ENCODE measurements around the gene CDKAL1. TPM values are rescaled to one million over a fixed set of nuclear protein-coding genes. Genes with fewer than 3 reads are reported as not detected.

CDKAL1 gene
- total and polyA plus RNA-seq, 2 of the 13 experiments (the other 11 are each of a cell fraction or from before 2014, with no cell fraction given), result 9.5 to 27.7 TPM

DNA sequence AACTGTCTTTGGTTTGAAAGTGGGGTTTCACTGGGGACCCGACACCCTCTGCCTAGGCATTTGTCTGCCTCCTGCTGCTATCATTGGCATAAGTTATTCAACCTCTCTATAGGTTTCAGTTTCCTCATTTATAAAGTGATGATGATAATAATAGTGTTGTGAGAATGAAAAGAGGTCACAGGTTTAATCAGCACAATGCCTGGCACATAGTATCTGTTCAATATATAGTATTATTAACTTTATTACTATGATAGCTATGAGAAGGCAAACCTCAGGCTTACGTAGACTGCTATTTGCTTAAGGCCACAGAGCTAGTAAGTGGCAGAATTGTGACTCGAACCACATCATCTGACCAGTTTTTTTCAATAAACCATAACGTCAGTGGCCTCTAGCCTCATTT is 256.8 kb downstream of the CDKAL1 start:
- BruUV-seq (replicated peaks), result no TSS peak

More for the DNA sequence above, 256.8 kb downstream of the CDKAL1 start:
- FAIRE-seq, result no peak
- CTCF ChIA-PET (ENCODE audit: low intra/inter-chr PET ratio, low total read pairs), result no interaction called here
- TF ChIP-seq POLR2A (IDR thresholded peaks at IDR 0.05; ENCODE audit: insufficient read depth in 1 of 2, low read depth in 2 of 2, low read length in 2 of 2) (no peak), GABPB1 (CRISPR knock-in tag; IDR thresholded peaks at IDR 0.05) (no peak), THAP9 (CRISPR knock-in tag; IDR thresholded peaks at IDR 0.05; ENCODE audit: borderline replicate concordance) (no peak), STAT5B (CRISPR knock-in tag; IDR thresholded peaks at IDR 0.05) (no peak), GFI1 (CRISPR knock-in tag; IDR thresholded peaks at IDR 0.05; ENCODE audit: borderline replicate concordance) (no peak), ARID4A (CRISPR knock-in tag; IDR thresholded peaks at IDR 0.05; ENCODE audit: borderline replicate concordance) (no peak), ATF6 (CRISPR knock-in tag; conservative IDR thresholded peaks at IDR 0.05) (no peak), ZIK1 (CRISPR knock-in tag; IDR thresholded peaks at IDR 0.05; ENCODE audit: borderline replicate concordance, low read depth) (no peak), NR3C1 (CRISPR knock-in tag; IDR thresholded peaks at IDR 0.05) (no peak), ZSCAN21 (CRISPR knock-in tag; IDR thresholded peaks at IDR 0.05; ENCODE audit: borderline replicate concordance) (no peak), KDM2A (CRISPR knock-in tag; IDR thresholded peaks at IDR 0.05; ENCODE audit: borderline replicate concordance, low read depth) (no peak), ZNF333 (CRISPR knock-in tag; IDR thresholded peaks at IDR 0.05; ENCODE audit: borderline replicate concordance) (no peak), SRY (CRISPR knock-in tag; IDR thresholded peaks at IDR 0.05) (no peak), ZNF382 (CRISPR knock-in tag; IDR thresholded peaks at IDR 0.05; ENCODE audit: borderline replicate concordance) (no peak)
- TF ChIP-seq, protein P1, sequence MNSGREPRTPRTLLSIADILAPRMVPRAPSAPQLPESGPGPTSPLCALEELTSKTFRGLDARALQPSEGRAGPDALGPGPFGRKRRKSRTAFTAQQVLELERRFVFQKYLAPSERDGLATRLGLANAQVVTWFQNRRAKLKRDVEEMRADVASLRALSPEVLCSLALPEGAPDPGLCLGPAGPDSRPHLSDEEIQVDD (CRISPR knock-in tag; IDR thresholded peaks at IDR 0.05; ENCODE audit: borderline replicate concordance), result no peak
- Histone ChIP-seq H3K4me2 (ENCODE audit: low read depth, low read length) (no peak overlapping the region), H3K27me3 (ENCODE audit: control insufficient read depth in 1 of 2, insufficient read depth in 2 of 2, low read length in 2 of 2) (no peaks in the 10 kb centered on the region), H3K36me3 (replicated peaks in 1 of 2; ENCODE audit: control insufficient read depth in 1 of 2, insufficient read depth in 2 of 2, low read length in 2 of 2) (no peaks in the 10 kb centered on the region; a peak in 1 of 5 replicates), H2AFZ (ENCODE audit: low read length) (no peak overlapping the region), H3K9me3 (ENCODE audit: low read length) (no peaks in the 10 kb centered on the region), H3K4me3 (replicated peaks in 1 of 3; ENCODE audit: insufficient read depth in 1 of 3, low read depth in 2 of 3, low read length in 3 of 3) (no peak overlapping the region), H3K27ac (ENCODE audit: extremely low read length, insufficient read depth, low read length) (no peak overlapping the region), H3K79me2 (ENCODE audit: insufficient read depth, low read length) (no peaks in the 10 kb centered on the region), H3K9ac (ENCODE audit: insufficient read depth, low read depth, low read length) (no peak overlapping the region), H4K20me1 (ENCODE audit: insufficient read depth, low read length) (no peaks in the 10 kb centered on the region), H3K4me1 (ENCODE audit: insufficient read depth, low read length) (peaks cover 2% of the 10 kb centered on the region; the same call in 1 of the 2 replicates)
- WGBS (ENCODE audit: low lambda C conversion rate), result 97% methylated on average over 4 of the region's 4 CpGs
- in situ Hi-C loops (cut with HindIII; ENCODE audit: extremely low pct_ligation_motif_present, low pct_unique_long_range_greater_than_20kb) (no loop called here), intact Hi-C loops (cut with micrococcal nuclease; ENCODE audit: unreplicated experiment) (no loop called here)
- ATAC-seq, result no peak
- POLR2A ChIA-PET, result no interaction called here
- no peak for DNase-seq (ENCODE audit: low spot score)
